ENCODE data around the gene ANO7.

ANO7 gene

DNA sequence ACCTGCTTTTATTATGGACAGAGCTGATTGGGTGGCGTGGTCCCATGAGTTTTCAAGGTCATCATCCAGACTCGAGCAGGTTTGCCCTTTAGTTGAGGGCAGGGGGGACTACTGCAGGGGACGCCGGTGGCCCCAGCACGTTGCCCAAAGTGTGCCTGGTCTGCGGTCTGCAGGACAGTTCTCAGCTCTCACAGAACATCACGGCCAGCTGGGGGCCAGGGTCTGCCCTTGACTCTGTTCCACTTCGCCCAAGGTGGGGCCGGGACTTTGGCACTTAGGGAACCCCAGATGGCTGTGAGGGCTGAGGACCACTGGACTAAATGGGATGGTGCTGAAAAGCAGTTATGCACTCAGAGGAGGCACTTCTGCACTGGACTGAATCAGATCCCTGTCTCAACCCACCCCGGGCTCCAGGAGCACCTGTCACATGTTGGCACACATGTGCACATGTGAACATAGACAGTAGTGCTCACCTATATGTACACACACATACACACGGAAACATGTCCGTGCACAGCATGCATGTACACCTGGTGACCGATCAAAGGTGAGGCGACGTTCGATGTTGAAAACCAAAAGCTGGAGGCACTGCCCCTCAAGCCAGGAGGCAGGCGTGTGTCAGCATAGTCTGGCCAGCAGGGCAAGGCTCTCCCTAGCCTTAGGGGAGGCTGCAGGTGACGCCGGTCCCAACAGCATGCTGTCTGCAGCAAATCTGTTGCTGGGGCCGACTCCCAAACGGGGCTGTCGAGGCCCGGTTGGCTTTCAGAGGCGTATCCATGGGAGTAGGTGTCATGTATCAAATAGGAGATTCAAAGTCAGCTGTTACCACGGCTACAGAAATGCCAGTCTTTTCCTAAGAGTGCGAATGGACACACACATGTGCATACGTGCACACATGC lies 10.2 kb downstream of the ANO7 start:
- H3K79me2 ChIP-seq, result no peaks in the 10 kb centered on the region
- H2AFZ ChIP-seq, result no peak overlapping the region
- H3K9me3 ChIP-seq (ENCODE audit: control insufficient read depth, low read length), result no peaks in the 10 kb centered on the region
- TF ChIP-seq, protein P1, sequence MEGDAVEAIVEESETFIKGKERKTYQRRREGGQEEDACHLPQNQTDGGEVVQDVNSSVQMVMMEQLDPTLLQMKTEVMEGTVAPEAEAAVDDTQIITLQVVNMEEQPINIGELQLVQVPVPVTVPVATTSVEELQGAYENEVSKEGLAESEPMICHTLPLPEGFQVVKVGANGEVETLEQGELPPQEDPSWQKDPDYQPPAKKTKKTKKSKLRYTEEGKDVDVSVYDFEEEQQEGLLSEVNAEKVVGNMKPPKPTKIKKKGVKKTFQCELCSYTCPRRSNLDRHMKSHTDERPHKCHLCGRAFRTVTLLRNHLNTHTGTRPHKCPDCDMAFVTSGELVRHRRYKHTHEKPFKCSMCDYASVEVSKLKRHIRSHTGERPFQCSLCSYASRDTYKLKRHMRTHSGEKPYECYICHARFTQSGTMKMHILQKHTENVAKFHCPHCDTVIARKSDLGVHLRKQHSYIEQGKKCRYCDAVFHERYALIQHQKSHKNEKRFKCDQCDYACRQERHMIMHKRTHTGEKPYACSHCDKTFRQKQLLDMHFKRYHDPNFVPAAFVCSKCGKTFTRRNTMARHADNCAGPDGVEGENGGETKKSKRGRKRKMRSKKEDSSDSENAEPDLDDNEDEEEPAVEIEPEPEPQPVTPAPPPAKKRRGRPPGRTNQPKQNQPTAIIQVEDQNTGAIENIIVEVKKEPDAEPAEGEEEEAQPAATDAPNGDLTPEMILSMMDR (IDR thresholded peaks at IDR 0.05), result no peak
- H3K4me2 ChIP-seq (ENCODE audit: low read length), result no peak overlapping the region
- H3K27me3 ChIP-seq (ENCODE audit: control insufficient read depth, insufficient read depth, low read length), result no peaks in the 10 kb centered on the region
- H3K9ac ChIP-seq, result no peak overlapping the region
- H3K4me1 ChIP-seq, result no peaks in the 10 kb centered on the region
- H3K36me3 ChIP-seq (ENCODE audit: control insufficient read depth, insufficient read depth, low read length), result no peaks in the 10 kb centered on the region
- no peak overlapping the region for H3K4me3 ChIP-seq (ENCODE audit: low read depth, low read length)
- H3K27ac ChIP-seq, result no peak overlapping the region

DNA sequence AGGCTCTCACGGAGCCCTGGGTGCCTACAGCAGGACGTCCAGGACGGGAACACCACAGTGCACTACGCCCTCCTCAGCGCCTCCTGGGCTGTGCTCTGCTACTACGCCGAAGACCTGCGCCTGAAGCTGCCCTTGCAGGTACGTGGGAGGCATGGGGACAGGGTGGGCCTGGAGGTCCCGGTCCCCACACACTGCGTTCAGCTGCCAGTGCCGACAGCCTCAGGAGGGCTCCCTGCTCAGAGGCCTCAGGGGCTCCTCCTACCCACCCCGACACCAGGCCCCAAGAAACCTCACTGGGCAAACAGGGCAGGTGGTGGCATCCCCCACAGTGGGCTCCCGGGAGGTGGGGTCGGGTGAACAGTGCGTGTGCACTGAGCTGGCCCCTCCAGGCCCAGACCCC lies 10.8 kb downstream of the ANO7 start:
- no peaks in the 10 kb centered on the region for H3K36me3 ChIP-seq (ENCODE audit: control insufficient read depth, insufficient read depth, low read length)
- no peaks in the 10 kb centered on the region for H3K9me3 ChIP-seq (ENCODE audit: control insufficient read depth, low read length)
- H3K27me3 ChIP-seq (ENCODE audit: control insufficient read depth, insufficient read depth, low read length), result no peaks in the 10 kb centered on the region
- H3K27ac ChIP-seq, result no peak overlapping the region
- H3K9ac ChIP-seq, result no peak overlapping the region
- no peaks in the 10 kb centered on the region for H3K4me1 ChIP-seq
- no peak overlapping the region for H3K4me2 ChIP-seq (ENCODE audit: low read length)
- H2AFZ ChIP-seq, result no peak overlapping the region
- no peak overlapping the region for H3K4me3 ChIP-seq (ENCODE audit: low read depth, low read length)
- H3K79me2 ChIP-seq, result no peaks in the 10 kb centered on the region
- TF ChIP-seq, protein P1 (IDR thresholded peaks at IDR 0.05), result no peak

DNA sequence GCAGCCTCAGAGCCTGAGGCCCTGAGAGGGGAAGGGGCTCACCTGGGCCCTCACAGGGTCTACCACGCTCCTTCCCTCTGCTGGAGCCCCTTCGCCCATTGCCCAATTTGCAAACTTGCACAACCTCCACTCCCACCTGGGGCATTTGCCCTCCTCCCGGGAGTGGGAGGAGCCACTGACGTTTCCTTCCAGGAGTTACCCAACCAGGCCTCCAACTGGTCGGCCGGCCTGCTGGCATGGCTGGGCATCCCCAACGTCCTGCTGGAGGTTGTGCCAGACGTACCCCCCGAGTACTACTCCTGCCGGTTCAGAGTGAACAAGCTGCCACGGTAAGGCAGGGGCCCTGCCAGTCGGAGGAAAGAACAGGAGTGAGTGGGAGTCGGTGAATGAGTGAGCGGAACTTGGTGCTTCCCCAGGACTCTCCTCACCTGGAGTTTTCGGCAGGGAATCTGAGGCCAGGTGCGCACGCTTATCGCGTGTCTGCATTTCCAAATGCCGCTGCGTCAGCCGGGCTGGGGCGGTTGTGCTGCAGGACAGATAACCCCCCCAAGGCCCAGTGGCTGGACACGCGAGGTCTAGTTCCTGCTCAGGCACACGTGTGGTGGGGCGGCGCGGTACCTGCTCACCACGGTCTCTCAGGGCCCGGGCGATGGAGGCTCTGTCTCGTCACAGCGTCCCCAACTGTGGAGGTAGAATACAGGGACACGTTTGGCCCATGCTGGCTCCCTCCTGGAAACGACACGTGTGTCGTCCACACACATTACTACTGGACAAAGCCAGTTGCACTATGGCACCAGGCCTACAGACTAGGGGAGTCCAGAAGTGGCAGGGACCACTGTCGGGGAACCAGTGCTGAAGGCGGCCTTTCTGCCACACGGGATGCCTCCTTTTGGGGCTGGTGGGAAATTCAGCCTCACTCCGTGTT lies 11.7 kb downstream of the ANO7 start:
- Histone ChIP-seq H3K27me3 (ENCODE audit: control insufficient read depth, insufficient read depth, low read length) (no peaks in the 10 kb centered on the region), H3K4me3 (ENCODE audit: low read depth, low read length) (no peak overlapping the region), H3K36me3 (ENCODE audit: control insufficient read depth, insufficient read depth, low read length) (no peaks in the 10 kb centered on the region), H3K4me2 (ENCODE audit: low read length) (no peak overlapping the region), H3K27ac (no peak overlapping the region), H3K9me3 (ENCODE audit: control insufficient read depth, low read length) (no peaks in the 10 kb centered on the region), H3K79me2 (no peaks in the 10 kb centered on the region), H2AFZ (no peak overlapping the region), H3K4me1 (no peaks in the 10 kb centered on the region), H3K9ac (no peak overlapping the region)
- TF ChIP-seq, protein P1 (IDR thresholded peaks at IDR 0.05), result no peak

GRCh38 chr2:241200822-241201395 lies 12.4 kb downstream of the ANO7 start:
- Histone ChIP-seq H3K4me3 (ENCODE audit: low read depth, low read length) (no peak overlapping the region), H3K4me2 (ENCODE audit: low read length) (no peak overlapping the region), H3K9ac (no peak overlapping the region), H3K27me3 (ENCODE audit: control insufficient read depth, insufficient read depth, low read length) (no peaks in the 10 kb centered on the region), H3K27ac (no peak overlapping the region), H2AFZ (no peak overlapping the region), H3K36me3 (ENCODE audit: control insufficient read depth, insufficient read depth, low read length) (no peaks in the 10 kb centered on the region), H3K4me1 (no peaks in the 10 kb centered on the region), H3K79me2 (no peaks in the 10 kb centered on the region), H3K9me3 (ENCODE audit: control insufficient read depth, low read length) (no peaks in the 10 kb centered on the region)
- TF ChIP-seq, protein P1 (IDR thresholded peaks at IDR 0.05), result no peak

Measured in parathyroid adenoma (tissue), 2 donors.